HAP-1 (cell line): ENCODE measurements around the gene ERC2.

ENCODE experiments used
- DNase-seq, 2 experiments: peaks; one replicate each; pipeline ENCODE4 v3.0.0-alpha.2; 2016 to 2020; ENCODE audit warnings: low spot score in 2 of 2
- H3K27me3 ChIP-seq: fragments of 250-450 bp; sonication (Bioruptor Pico); 2 replicates; pipeline ENCODE4 v1.5.1; 2020; ENCODE audit warnings: low read depth, mild to moderate bottlenecking, moderate library complexity
- H3K36me3 ChIP-seq: fragments of 250-450 bp; sonication (Bioruptor Pico); replicated peaks from 2 replicates; pipeline ENCODE4 v1.5.1; 2020; ENCODE audit warnings: mild to moderate bottlenecking
- H3K4me1 ChIP-seq: fragments of 250-450 bp; sonication (Bioruptor Pico); 2 replicates; pipeline ENCODE4 v1.5.1; 2020; ENCODE audit warnings: mild to moderate bottlenecking
- H3K4me3 ChIP-seq: fragments of 250-450 bp; sonication (Bioruptor Pico); 2 replicates; pipeline ENCODE4 v1.5.1; 2020; ENCODE audit warnings: mild to moderate bottlenecking, moderate library complexity
- H3K9me3 ChIP-seq: fragments of 250-450 bp; sonication (Bioruptor Pico); 2 replicates; pipeline ENCODE4 v1.5.1; 2020; ENCODE audit warnings: mild to moderate bottlenecking, moderate library complexity
- in situ Hi-C: fragments of 300-500 bp; cut with MboI; formaldehyde crosslinking; loops from 3 replicates; pipeline ENCODE4 v1.14.3; 2020; ENCODE audit warnings: low sequenced_read_pairs, inconsistent platforms, mixed read lengths

Gene ERC2

DNA sequence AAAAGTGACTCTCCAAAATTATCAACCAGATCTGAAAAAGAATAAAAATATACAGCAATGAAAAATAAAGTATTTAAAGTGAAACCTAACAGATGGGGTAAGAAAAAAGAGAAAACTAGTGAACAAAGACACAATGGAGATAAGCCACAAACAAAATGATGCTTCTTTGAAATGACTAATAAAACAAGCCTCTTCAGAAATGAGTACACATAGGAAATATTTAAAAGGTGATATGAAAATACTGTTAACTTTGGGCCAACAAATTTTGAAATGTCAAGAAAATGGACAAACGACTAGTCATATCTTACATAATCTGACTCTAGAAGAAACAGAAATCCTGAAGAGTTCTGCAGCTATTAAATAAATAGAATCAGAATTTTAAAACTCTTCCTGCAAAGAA lies 164.2 kb downstream of the ERC2 start:
- Histone ChIP-seq H3K9me3 (no peaks in the 10 kb centered on the region), H3K4me3 (no peak overlapping the region), H3K27me3 (no peaks in the 10 kb centered on the region), H3K4me1 (peaks cover 9% of the 10 kb centered on the region), H3K36me3 (no peaks in the 10 kb centered on the region)
- in situ Hi-C loops: no loop called here
- DNase-seq: no peak

DNA sequence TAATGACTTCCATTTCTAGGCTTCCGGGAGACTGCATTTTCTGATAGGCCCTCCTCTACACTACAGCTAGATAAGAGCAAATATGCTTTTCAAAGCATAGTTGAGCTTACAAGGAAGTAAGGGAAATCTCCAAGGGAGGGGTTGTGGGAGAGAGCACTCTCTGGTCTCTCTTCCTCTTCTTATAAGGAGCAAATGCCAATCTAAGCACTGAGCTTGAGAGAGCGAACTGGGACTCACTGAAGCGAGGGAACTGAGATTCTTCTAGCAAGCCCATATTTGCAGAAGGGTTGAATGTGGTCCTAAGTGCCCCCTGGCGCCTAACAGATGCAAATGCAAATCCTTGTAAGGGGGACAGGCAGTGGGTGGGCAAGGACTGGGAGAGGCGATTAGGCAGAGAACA lies 164.8 kb downstream of the ERC2 start:
- Histone ChIP-seq H3K36me3 (no peaks in the 10 kb centered on the region), H3K4me1 (peaks cover 9% of the 10 kb centered on the region), H3K4me3 (no peak overlapping the region), H3K27me3 (no peaks in the 10 kb centered on the region), H3K9me3 (no peaks in the 10 kb centered on the region)
- in situ Hi-C loops: no loop called here
- peak; percentile 63 to 68 for DNase-seq

DNA sequence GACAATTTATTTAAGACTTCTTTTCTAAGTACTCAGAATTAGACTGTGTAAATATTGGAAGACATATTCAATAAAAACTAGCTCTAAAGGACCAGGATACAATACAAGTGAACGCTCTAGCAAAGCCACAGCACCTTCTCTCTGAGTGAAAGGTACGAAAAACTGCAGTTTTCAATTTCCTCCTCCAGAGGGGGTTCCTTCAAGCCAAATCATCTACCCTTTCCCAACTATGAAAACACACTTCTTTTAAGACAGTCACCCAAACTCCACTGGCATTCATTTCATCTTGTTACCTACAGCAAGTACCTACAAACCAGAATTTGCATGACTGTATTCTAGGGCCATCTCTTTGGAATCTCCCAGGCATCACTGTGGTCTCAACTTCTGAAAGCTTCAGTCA lies 165.8 kb downstream of the ERC2 start:
- in situ Hi-C loops: no loop called here
- H3K27me3 ChIP-seq: no peaks in the 10 kb centered on the region

DNA sequence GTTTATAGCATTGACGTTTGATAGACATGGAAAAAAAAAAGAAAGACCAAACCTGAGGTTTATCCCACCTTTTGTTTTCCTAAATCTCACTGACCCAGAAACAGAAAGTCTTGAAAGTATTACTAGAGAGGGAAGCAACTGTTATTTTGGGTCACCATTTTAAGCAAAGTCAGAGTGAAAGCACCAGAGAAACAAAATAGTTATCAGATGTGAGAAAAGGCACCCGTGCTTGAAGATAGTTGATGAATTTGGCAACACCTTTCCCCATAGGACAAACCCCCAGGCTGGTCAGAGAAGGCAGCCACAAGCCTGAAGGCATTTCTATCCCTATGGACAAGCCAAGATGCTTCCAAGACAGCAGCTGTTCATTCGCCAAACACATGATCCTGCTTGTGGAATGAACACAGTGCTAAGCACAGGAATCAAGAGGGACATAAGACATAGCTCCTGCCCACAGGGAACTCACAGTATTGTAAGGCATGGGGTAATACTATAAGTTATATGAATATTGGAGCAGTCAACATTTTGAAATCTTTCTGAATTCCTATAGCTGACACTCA lies 170.9 kb downstream of the ERC2 start:
- Histone ChIP-seq H3K4me3 (no peak overlapping the region), H3K36me3 (no peaks in the 10 kb centered on the region), H3K4me1 (no peaks in the 10 kb centered on the region), H3K9me3 (no peaks in the 10 kb centered on the region), H3K27me3 (no peaks in the 10 kb centered on the region)
- no peak for DNase-seq
- in situ Hi-C loops: no loop called here

More for the DNA sequence above, 165.8 kb downstream of the ERC2 start:
- Histone ChIP-seq H3K4me1 (peaks cover 9% of the 10 kb centered on the region), H3K36me3 (no peaks in the 10 kb centered on the region), H3K4me3 (no peak overlapping the region), H3K9me3 (no peaks in the 10 kb centered on the region)
- DNase-seq: peak in 1 of 2 experiments; percentile 44

DNA sequence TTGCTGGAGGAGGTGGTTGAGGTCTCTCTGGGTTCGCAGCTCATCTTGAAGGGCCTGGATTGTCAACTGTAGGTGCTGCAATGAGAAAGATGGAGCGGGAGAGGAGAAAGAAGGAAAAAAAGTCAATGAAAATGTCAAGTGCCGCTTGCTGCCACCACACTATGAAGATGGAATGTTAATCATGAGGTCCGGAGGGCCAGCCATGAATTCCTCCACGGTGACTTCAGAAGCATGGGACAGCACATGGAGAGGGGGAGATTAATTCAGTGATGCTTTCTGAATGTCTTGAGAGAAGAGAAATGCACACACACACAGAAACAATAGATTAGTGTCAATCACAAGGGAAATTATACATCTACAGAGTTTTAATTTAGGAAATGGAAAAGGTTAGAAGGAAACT lies 171.9 kb downstream of the ERC2 start:
- no peaks in the 10 kb centered on the region for H3K9me3 ChIP-seq
- H3K36me3 ChIP-seq: no peaks in the 10 kb centered on the region
- H3K27me3 ChIP-seq: no peaks in the 10 kb centered on the region
- no peak overlapping the region for H3K4me3 ChIP-seq
- in situ Hi-C loops: no loop called here
- H3K4me1 ChIP-seq: peaks cover 8% of the 10 kb centered on the region
- DNase-seq: no peak

DNA sequence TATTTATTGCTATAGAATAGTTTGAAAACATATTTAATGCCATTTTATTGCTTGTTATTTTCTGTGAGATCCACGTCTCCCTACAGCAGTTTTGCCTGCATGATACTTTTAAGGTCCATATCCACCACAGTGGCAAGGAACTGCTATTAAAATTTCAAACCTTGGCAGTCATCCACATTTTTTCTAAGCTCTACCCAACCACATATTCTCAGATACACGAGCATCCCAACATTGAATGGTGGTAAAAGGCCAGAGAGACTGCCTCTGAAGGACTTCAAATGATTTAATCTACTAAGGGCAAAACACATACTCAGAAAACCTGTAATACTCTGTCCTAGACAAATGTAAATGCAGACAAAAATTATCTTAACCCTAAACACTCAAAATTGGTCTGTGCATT lies 173.1 kb downstream of the ERC2 start:
- H3K9me3 ChIP-seq: no peaks in the 10 kb centered on the region
- H3K4me3 ChIP-seq: no peak overlapping the region
- H3K4me1 ChIP-seq: peaks cover 8% of the 10 kb centered on the region
- no peak for DNase-seq
- H3K27me3 ChIP-seq: no peaks in the 10 kb centered on the region
- no peaks in the 10 kb centered on the region for H3K36me3 ChIP-seq
- in situ Hi-C loops: no loop called here

DNA sequence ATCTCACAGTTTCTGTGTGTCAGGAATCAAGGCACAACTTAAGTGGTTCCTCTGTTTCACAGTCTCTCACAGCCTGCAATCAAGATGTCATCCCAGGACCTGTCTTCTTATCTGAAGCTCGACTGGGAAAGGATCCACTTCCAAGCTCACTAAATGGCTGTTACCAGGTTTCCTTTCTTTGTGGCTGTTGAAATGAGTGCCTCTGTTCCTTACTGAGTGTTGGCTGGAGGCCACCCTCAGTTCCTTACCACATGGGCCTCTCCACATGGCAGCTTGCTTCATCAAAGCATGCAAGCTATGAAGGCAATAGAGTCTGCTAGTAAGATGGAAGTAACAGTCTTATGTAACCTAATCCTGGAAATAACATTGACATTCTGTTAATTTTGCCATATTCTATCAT lies 174.0 kb downstream of the ERC2 start:
- no peak overlapping the region for H3K4me3 ChIP-seq
- DNase-seq: no peak
- no peaks in the 10 kb centered on the region for H3K36me3 ChIP-seq
- in situ Hi-C loops: no loop called here
- H3K4me1 ChIP-seq: peaks cover 8% of the 10 kb centered on the region
- H3K9me3 ChIP-seq: no peaks in the 10 kb centered on the region
- no peaks in the 10 kb centered on the region for H3K27me3 ChIP-seq

DNA sequence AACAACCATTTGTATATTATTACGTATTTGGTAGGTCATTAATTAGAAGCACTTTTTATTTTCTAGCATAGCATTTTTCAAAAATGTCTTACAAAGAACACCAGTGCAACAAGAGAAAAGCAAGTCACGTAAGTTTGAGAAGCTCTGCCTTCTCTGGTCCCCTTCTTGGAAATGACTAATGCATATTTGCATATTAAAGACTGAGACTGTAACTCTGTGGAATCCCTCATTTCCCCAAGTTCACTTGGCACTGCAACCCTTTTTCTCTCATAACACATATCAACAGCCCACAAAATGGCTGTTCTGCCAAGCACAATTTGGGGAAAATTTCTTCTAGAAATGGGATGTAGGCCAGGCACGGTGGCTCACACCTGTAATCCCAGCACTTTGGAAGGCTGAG lies 176.3 kb downstream of the ERC2 start:
- peaks cover 23% of the 10 kb centered on the region for H3K4me1 ChIP-seq
- H3K27me3 ChIP-seq: no peaks in the 10 kb centered on the region
- DNase-seq: peak in 1 of 2 experiments; percentile 34
- no peaks in the 10 kb centered on the region for H3K36me3 ChIP-seq
- in situ Hi-C loops: no loop called here
- H3K9me3 ChIP-seq: no peaks in the 10 kb centered on the region
- no peak overlapping the region for H3K4me3 ChIP-seq

DNA sequence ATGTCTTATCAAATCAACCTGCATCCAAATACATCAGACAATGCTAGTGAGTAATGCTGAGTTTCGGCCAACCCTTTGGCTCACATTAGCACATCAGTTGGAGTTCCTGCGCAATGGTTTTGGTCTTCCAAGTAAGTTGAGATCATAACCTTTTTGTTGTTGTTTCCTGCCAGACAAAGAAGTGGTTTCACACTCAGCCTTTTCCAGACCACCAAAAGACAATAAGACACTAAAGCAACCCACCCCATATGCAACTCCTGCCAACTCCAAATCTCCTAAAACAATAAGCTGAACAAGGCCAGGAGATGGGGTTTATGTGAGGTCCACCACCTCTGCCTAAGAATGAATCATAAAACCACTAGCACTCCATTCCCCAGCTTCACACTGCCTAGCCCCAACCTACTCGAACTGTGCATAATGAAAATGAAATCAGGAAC lies 177.0 kb downstream of the ERC2 start:
- no peak for DNase-seq
- Histone ChIP-seq H3K9me3 (no peaks in the 10 kb centered on the region), H3K4me1 (peaks cover 26% of the 10 kb centered on the region), H3K4me3 (no peak overlapping the region), H3K27me3 (no peaks in the 10 kb centered on the region), H3K36me3 (no peaks in the 10 kb centered on the region)
- in situ Hi-C loops: no loop called here

DNA sequence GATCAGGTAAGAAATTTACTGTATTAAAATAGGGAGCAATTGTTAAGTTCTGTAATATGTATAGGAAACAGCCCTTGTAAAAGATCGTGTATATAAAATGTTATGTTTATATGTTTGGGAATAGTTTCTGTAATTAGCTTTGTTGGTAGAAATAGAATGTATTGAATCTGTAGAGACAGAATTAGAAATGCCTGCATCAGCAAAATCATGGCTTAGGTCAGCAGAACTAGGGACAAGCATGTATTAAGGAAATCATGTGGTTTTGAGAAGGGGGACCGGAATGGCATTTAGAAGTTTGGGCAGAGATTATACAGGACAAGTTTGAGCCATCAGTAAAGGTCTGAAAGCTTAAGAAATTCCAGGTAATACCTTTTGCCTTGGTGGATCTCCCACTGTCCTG lies 177.9 kb downstream of the ERC2 start:
- in situ Hi-C loops: no loop called here
- peaks cover 26% of the 10 kb centered on the region for H3K4me1 ChIP-seq
- no peak overlapping the region for H3K4me3 ChIP-seq
- no peak for DNase-seq
- no peaks in the 10 kb centered on the region for H3K27me3 ChIP-seq
- H3K36me3 ChIP-seq: no peaks in the 10 kb centered on the region
- H3K9me3 ChIP-seq: no peaks in the 10 kb centered on the region

DNA sequence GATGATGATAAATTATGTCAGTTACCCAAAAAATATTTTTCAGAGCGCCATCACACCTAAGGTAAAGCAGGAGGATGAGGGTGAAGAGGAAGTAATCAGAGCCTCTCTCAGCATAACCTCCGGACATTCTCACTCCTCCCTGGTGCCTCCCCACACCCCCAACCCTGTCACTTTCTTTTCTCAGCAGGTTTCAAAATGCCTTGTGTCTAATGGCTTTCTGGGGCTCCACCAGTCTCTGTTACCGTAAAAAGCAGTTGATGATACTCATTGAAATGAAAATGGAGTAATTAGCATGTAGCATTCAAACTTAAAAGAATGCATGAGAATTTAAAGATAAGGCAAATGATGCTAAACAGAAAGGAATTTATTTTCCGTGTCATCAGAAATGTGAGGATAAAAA lies 180.0 kb downstream of the ERC2 start:
- Histone ChIP-seq H3K27me3 (no peaks in the 10 kb centered on the region), H3K9me3 (no peaks in the 10 kb centered on the region), H3K36me3 (no peaks in the 10 kb centered on the region), H3K4me3 (no peak overlapping the region), H3K4me1 (peaks cover 35% of the 10 kb centered on the region)
- in situ Hi-C loops: no loop called here
- DNase-seq: peak; percentile 28 to 42

DNA sequence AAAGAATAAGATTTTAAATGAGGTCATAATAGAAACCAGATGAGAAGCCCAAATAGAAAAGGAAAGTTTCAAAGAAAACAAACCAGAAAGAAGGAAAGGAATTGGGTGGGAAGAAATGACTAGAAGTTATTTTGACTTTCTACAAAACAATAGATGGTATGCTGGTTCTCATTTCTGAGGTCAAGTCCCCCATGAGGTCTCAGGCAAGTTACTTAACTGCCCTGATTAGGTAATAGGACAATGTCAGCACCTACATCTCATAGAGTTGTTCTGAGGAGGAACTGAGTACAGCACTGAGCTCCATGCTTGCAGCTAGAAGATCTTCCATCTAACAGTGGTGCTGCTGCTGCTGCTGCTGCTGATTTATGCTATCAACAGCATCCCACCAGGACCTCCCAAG lies 185.9 kb downstream of the ERC2 start:
- no peaks in the 10 kb centered on the region for H3K27me3 ChIP-seq
- in situ Hi-C loops: no loop called here

DNA sequence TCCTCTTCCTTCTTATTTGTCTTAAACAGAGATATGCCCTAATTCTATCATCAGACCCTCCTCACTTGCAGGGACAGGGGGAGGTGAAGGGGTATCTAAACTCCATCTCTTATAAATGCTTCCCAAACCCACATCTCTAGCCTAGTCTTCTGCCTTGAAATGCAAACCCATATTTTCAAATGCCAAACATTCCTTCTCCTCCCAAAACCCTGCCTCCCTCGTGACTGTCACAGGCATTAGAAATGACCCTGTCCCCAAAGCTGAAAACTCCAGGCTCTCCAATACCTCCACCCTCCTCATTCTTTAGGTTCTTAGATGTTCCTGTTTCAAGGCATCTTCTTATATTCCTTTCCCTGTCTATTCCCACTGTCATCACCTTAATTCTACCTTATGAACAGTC lies 191.0 kb downstream of the ERC2 start:
- DNase-seq: no peak
- in situ Hi-C loops: no loop called here
- H3K27me3 ChIP-seq: no peaks in the 10 kb centered on the region
- H3K9me3 ChIP-seq: no peaks in the 10 kb centered on the region
- no peaks in the 10 kb centered on the region for H3K36me3 ChIP-seq
- no peaks in the 10 kb centered on the region for H3K4me1 ChIP-seq
- H3K4me3 ChIP-seq: no peak overlapping the region

More for the DNA sequence above, 185.9 kb downstream of the ERC2 start:
- Histone ChIP-seq H3K9me3 (no peaks in the 10 kb centered on the region), H3K4me1 (peaks cover 15% of the 10 kb centered on the region), H3K4me3 (no peak overlapping the region), H3K36me3 (no peaks in the 10 kb centered on the region)
- no peak for DNase-seq

DNA sequence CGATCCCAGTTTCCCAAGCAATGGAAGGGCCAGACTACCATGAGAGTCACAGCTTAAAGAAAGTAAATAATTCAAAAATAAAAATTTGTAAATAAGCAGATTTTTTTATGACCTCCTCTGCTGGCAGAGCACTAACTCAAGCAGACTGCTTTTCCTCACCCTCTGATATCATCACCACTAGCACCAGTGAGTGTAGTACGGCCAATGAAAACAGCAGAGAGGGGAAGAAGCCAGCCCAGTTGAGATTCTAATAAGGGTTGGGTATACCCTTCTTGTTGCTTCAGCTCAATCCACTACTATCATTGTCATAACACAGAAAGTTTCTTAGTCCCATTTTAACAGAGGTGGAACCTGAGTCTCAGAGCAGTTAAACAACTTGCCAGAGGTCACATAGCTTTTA lies 193.1 kb downstream of the ERC2 start:
- Histone ChIP-seq H3K4me3 (no peak overlapping the region), H3K36me3 (no peaks in the 10 kb centered on the region), H3K9me3 (no peaks in the 10 kb centered on the region), H3K4me1 (no peaks in the 10 kb centered on the region), H3K27me3 (no peaks in the 10 kb centered on the region)
- no peak for DNase-seq
- in situ Hi-C loops: no loop called here
